Lower lobe of right lung (tissue), 2 donors: ENCODE data around the gene ASIC4. TPM values are rescaled to one million over a fixed set of nuclear protein-coding genes. Genes with fewer than 3 reads are reported as not detected.

Experiments used
- ATAC-seq, 2 donors: fragments of 200-7000 bp; cut with Tn5 transposase; one replicate each; pipeline ENCODE4 v1.9.1; 2020 to 2022; ENCODE audit warnings: mild to moderate bottlenecking in 2 of 2, moderate library complexity in 2 of 2
- DNase-seq: peaks from one replicate; pipeline ENCODE4 v3.0.0-alpha.2; 2020
- H3K27ac ChIP-seq: fragments of 200-600 bp; one replicate; pipeline ENCODE4 v1.8.0; 2022
- H3K27me3 ChIP-seq: fragments of 200-600 bp; one replicate; pipeline ENCODE4 v1.8.0; 2022; ENCODE audit warnings: low read depth
- H3K36me3 ChIP-seq: fragments of 200-600 bp; one replicate; pipeline ENCODE4 v1.8.0; 2022; ENCODE audit warnings: mild to moderate bottlenecking
- H3K4me1 ChIP-seq: fragments of 200-600 bp; one replicate; pipeline ENCODE4 v1.8.0; 2022
- H3K4me3 ChIP-seq: fragments of 200-600 bp; one replicate; pipeline ENCODE4 v1.8.0; 2022; ENCODE audit warnings: mild to moderate bottlenecking
- H3K9me3 ChIP-seq: fragments of 200-600 bp; one replicate; pipeline ENCODE4 v1.8.0; 2022
- intact Hi-C: fragments of 100-400 bp; cut with DNase I; formaldehyde crosslinking; loops from one replicate; pipeline ENCODE4 v1.11.0; 2022
- total RNA-seq: library from RNA; stranded (reverse); fragmentation: NEBNext Ultra II Directional; extraction: Animal tissue kit (Norgen Biotek cat#: 25700); gene quantifications from one replicate; pipeline ENCODE4 v1.2.1, GENCODE V29; 2021
- TF ChIP-seq, protein P1 (sequence below): fragments of 200-600 bp; IDR thresholded peaks from one replicate; pipeline ENCODE4 v1.8.0; 2022; ENCODE audit warnings: antibody characterized with exemption, mild to moderate bottlenecking
- donor health status: DM: no; HTN: yes; CAD: no; lungs with severe emphysema.

ASIC4 gene
- total RNA-seq, 1 donor from 2014 or later = 0.53 TPM

GRCh38 chr2:219574484-219575311 lies 60.4 kb downstream of the ASIC4 start:
- H3K9me3 ChIP-seq = no peaks in the 10 kb centered on the region
- ATAC-seq (no peak), DNase-seq (no peak)
- H3K36me3 ChIP-seq = no peaks in the 10 kb centered on the region
- H3K27me3 ChIP-seq = peaks cover 19% of the 10 kb centered on the region
- H3K27ac ChIP-seq = no peak overlapping the region
- no peak overlapping the region for H3K4me3 ChIP-seq
- intact Hi-C loops = no loop called here
- H3K4me1 ChIP-seq = peaks cover 7% of the 10 kb centered on the region
- TF ChIP-seq, protein P1, sequence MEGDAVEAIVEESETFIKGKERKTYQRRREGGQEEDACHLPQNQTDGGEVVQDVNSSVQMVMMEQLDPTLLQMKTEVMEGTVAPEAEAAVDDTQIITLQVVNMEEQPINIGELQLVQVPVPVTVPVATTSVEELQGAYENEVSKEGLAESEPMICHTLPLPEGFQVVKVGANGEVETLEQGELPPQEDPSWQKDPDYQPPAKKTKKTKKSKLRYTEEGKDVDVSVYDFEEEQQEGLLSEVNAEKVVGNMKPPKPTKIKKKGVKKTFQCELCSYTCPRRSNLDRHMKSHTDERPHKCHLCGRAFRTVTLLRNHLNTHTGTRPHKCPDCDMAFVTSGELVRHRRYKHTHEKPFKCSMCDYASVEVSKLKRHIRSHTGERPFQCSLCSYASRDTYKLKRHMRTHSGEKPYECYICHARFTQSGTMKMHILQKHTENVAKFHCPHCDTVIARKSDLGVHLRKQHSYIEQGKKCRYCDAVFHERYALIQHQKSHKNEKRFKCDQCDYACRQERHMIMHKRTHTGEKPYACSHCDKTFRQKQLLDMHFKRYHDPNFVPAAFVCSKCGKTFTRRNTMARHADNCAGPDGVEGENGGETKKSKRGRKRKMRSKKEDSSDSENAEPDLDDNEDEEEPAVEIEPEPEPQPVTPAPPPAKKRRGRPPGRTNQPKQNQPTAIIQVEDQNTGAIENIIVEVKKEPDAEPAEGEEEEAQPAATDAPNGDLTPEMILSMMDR = no peak

DNA sequence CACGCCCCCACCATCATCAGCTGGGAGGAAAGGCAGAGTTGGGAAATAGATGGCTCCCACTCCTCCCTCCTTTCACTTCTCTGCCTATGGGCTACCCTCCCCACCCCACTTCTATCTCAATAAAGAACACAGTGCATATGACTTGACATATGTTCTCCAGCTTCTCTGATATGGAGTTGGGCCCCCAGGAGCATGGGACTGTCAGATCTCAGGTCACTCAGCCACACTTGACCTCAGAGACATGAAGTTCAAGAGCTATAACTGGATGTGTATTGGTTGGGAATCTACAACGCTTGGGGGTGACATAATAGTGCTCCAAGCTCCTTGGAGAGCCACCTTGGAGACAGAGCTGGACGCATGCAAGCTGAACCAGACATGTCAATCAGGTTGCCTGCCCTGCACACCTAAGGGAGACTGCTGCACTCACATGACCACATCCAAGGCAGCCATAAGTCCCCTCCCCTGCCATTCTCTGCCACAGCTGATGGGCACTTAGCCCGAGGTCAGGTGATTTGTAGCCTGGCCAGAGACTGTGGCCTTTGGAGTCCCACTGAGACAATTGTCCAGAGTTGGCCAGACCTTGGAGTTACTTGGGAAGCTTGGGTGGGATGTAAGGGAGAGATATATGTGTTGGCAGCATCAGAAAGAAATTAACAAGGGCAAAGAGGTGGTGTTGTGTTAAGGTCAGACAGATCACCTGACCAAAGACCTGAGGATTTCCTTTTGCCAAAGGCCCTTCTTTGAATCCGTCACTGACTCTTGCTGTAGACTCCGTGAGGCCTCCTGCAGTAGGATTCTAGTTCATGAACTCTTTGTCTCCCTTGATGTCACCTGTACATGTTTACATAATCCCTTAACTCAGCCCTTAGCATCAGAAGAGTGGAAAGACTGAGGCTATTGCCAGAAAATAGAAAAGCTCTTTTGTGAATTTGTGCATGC lies 61.6 kb downstream of the ASIC4 start:
- intact Hi-C loops = no loop called here

GRCh38 chr2:219576505-219577388 lies 62.5 kb downstream of the ASIC4 start:
- TF ChIP-seq, protein P1 = no peak
- H3K9me3 ChIP-seq = no peaks in the 10 kb centered on the region
- H3K27me3 ChIP-seq = peaks cover 11% of the 10 kb centered on the region
- intact Hi-C loops = no loop called here
- no peaks in the 10 kb centered on the region for H3K4me1 ChIP-seq
- H3K36me3 ChIP-seq = no peaks in the 10 kb centered on the region
- no peak overlapping the region for H3K4me3 ChIP-seq
- no peak overlapping the region for H3K27ac ChIP-seq
- ATAC-seq (no peak), DNase-seq (no peak)

More for the DNA sequence above, 61.6 kb downstream of the ASIC4 start:
- H3K36me3 ChIP-seq = no peaks in the 10 kb centered on the region
- ATAC-seq = no peak
- H3K9me3 ChIP-seq = no peaks in the 10 kb centered on the region
- no peak for DNase-seq
- H3K27me3 ChIP-seq = peaks cover 11% of the 10 kb centered on the region
- H3K27ac ChIP-seq = no peak overlapping the region
- no peaks in the 10 kb centered on the region for H3K4me1 ChIP-seq
- TF ChIP-seq, protein P1 = no peak
- H3K4me3 ChIP-seq = no peak overlapping the region

- Histone ChIP-seq H3K27ac (peak overlapping the region; percentile 19), H3K27me3 (peaks cover 5% of the 10 kb centered on the region), H3K4me3 (no peak overlapping the region), H3K4me1 (no peaks in the 10 kb centered on the region), H3K9me3 (no peaks in the 10 kb centered on the region), H3K36me3 (no peaks in the 10 kb centered on the region)
- ATAC-seq (peak; percentile 67 to 70), DNase-seq (no peak)
- intact Hi-C loops = no loop called here
- TF ChIP-seq, protein P1 = no peak
These were observed 64.7 kb downstream of the ASIC4 start for GRCh38 chr2:219578811-219579613.
